Tibial nerve (tissue), 4 donors: Measurements from ENCODE around the gene FUOM. TPM values are rescaled to one million over a fixed set of nuclear protein-coding genes. Genes with fewer than 3 reads are reported as not detected.

Experiments used
- DNase-seq, 2 donors: peaks; one replicate each; pipeline ENCODE4 v3.0.0-alpha.2; 2019; ENCODE audit warnings: low spot score in 2 of 2
- H3K27ac ChIP-seq, 4 donors: fragments of 200-600 bp; sonication (generic) in 3 of 4; one replicate each; pipeline ENCODE4 v1.5.1; 2017 to 2019; ENCODE audit warnings: mild to moderate bottlenecking in 1 of 4
- H3K27me3 ChIP-seq, 2 donors: fragments of 200-600 bp; sonication (generic) in 1 of 2; one replicate each; pipeline versions ENCODE4 v1.5.1 to v1.6.0; 2017 to 2019
- H3K36me3 ChIP-seq, 3 donors: fragments of 200-600 bp; sonication (generic); one replicate each; pipeline ENCODE4 v1.5.1; 2018 to 2019
- H3K4me1 ChIP-seq, 4 donors: fragments of 200-600 bp; sonication (generic) in 3 of 4; one replicate each; pipeline ENCODE4 v1.5.1; 2017 to 2019
- H3K4me3 ChIP-seq, 4 donors: fragments of 200-600 bp; sonication (generic) in 3 of 4; one replicate each; pipeline ENCODE4 v1.5.1; 2017 to 2019; ENCODE audit warnings: mild to moderate bottlenecking in 1 of 4, moderate library complexity in 1 of 4
- H3K9me3 ChIP-seq, 4 donors: fragments of 200-600 bp; sonication (generic) in 3 of 4; one replicate each; pipeline ENCODE4 v1.5.1; 2017 to 2019
- CTCF ChIP-seq, 5 experiments: fragments of 200-600 bp in 3 of 5; fragments of 450-650 bp in 2 of 5; sonication (generic) in 3 of 5; IDR thresholded peaks; one replicate each; pipeline ENCODE4 v1.5.1; 2016 to 2019; ENCODE audit warnings: antibody characterized with exemption in 5 of 5, mild to moderate bottlenecking in 3 of 5, moderate library complexity in 2 of 5
- EP300 ChIP-seq, 2 donors: sonication (generic); formaldehyde crosslinking; IDR thresholded peaks; one replicate each; pipeline ENCODE4 v1.6.1; 2017; ENCODE audit warnings: antibody characterized with exemption in 2 of 2, mild to moderate bottlenecking in 1 of 2
- POLR2A ChIP-seq, 2 donors: fragments of 450-650 bp; IDR thresholded peaks; one replicate each; pipeline ENCODE4 v1.6.1; 2017; ENCODE audit warnings: antibody characterized with exemption in 2 of 2, mild to moderate bottlenecking in 2 of 2, moderate library complexity in 2 of 2
- WGBS, 2 donors: methylation state at CpG; one replicate each; pipeline ENCODE4 v1.1.5; 2018; 5-methylcytosine and 5-hydroxymethylcytosine counted together
- total RNA-seq, 4 donors: library from RNA; depleted of rRNA; stranded (reverse); fragments of >200 nt; gene quantifications; one replicate each; pipeline ENCODE4 v1.1.0, GENCODE V29; 2016

FUOM gene
- total RNA-seq, 4 donors from 2014 or later = 44.1 to 59.4 (median 49.3) TPM

- no peak for TF ChIP-seq EP300 (IDR thresholded peaks at IDR 0.05)
- no peak for TF ChIP-seq CTCF (IDR thresholded peaks at IDR 0.05)
- no peak for TF ChIP-seq POLR2A (IDR thresholded peaks at IDR 0.05)
- H3K4me1 ChIP-seq = peaks cover 0 to 2% (median under 1%) of the 10 kb centered on the region in 4 donors
- no peaks in the 10 kb centered on the region for H3K36me3 ChIP-seq
- H3K4me3 ChIP-seq = no peak overlapping the region
- peaks cover 0 to 5% (median 0%) of the 10 kb centered on the region in 4 donors for H3K9me3 ChIP-seq
- 82 to 88% methylated on average over 4 of the region's 4 CpGs for WGBS, 2 donors
- peaks cover 0 to 69% of the 10 kb centered on the region in 2 donors for H3K27me3 ChIP-seq
- no peak overlapping the region for H3K27ac ChIP-seq
- DNase-seq = no peak
Measured at GRCh38 chr10:133341983-133342382, 15.8 kb downstream of the FUOM start.

GRCh38 chr10:133339708-133340380, 18.0 kb downstream of the FUOM start:
- H3K27me3 ChIP-seq = peaks cover 3 to 83% of the 10 kb centered on the region in 2 donors
- no peak for DNase-seq
- H3K27ac ChIP-seq = no peak overlapping the region
- H3K4me3 ChIP-seq = no peak overlapping the region
- 89 to 90% methylated on average over 13 of the region's 13 CpGs for WGBS, 2 donors
- TF ChIP-seq EP300 (IDR thresholded peaks at IDR 0.05) (no peak), CTCF (IDR thresholded peaks at IDR 0.05) (no peak), POLR2A (IDR thresholded peaks at IDR 0.05) (no peak)
- H3K9me3 ChIP-seq = peaks cover 0 to 5% (median 0%) of the 10 kb centered on the region in 4 donors
- peaks cover 5 to 21% (median 19%) of the 10 kb centered on the region in 4 donors for H3K4me1 ChIP-seq
- no peaks in the 10 kb centered on the region for H3K36me3 ChIP-seq

GRCh38 chr10:133338080-133339071, 19.4 kb downstream of the FUOM start:
- H3K36me3 ChIP-seq = no peaks in the 10 kb centered on the region
- H3K27me3 ChIP-seq = peaks cover 3 to 86% of the 10 kb centered on the region in 2 donors
- H3K27ac ChIP-seq = no peak overlapping the region
- no peak overlapping the region for H3K4me3 ChIP-seq
- H3K9me3 ChIP-seq = peaks cover 0 to 5% (median 0%) of the 10 kb centered on the region in 4 donors
- 89 to 94% methylated on average over 10 of the region's 10 CpGs for WGBS, 2 donors
- no peak for TF ChIP-seq EP300 (IDR thresholded peaks at IDR 0.05)
- no peak for TF ChIP-seq CTCF (IDR thresholded peaks at IDR 0.05)
- TF ChIP-seq POLR2A (IDR thresholded peaks at IDR 0.05) = no peak
- DNase-seq = no peak
- H3K4me1 ChIP-seq = peaks cover 5 to 25% (median 20%) of the 10 kb centered on the region in 4 donors

- DNase-seq = no peak
- peaks cover 3 to 87% of the 10 kb centered on the region in 2 donors for H3K27me3 ChIP-seq
- 90 to 92% methylated on average over 3 of the region's 3 CpGs for WGBS, 2 donors
- TF ChIP-seq EP300 (IDR thresholded peaks at IDR 0.05) (no peak), POLR2A (IDR thresholded peaks at IDR 0.05) (no peak), CTCF (IDR thresholded peaks at IDR 0.05) (no peak)
- H3K27ac ChIP-seq = no peak overlapping the region
- H3K36me3 ChIP-seq = no peaks in the 10 kb centered on the region
- peaks cover 0 to 5% (median 0%) of the 10 kb centered on the region in 4 donors for H3K9me3 ChIP-seq
- peaks cover 5 to 25% (median 20%) of the 10 kb centered on the region in 4 donors for H3K4me1 ChIP-seq
- H3K4me3 ChIP-seq = no peak overlapping the region
Measured at GRCh38 chr10:133337370-133337725, 20.5 kb downstream of the FUOM start.
